IPS-18c (cell line): ENCODE data around the gene ETFA.

ENCODE experiments used
- H3K4me3 ChIP-seq: 2 replicates; pipeline ENCODE4 v1.7.0; 2013; ENCODE audit warnings: low read depth, mild to moderate bottlenecking, low read length, moderate library complexity; ENCODE audit not compliant: insufficient read depth
- H3K9me3 ChIP-seq: one replicate; pipeline ENCODE4 v1.6.1; 2013; ENCODE audit warnings: mild to moderate bottlenecking, low read length, moderate library complexity; ENCODE audit not compliant: control insufficient read depth, insufficient read depth

The ETFA gene

DNA sequence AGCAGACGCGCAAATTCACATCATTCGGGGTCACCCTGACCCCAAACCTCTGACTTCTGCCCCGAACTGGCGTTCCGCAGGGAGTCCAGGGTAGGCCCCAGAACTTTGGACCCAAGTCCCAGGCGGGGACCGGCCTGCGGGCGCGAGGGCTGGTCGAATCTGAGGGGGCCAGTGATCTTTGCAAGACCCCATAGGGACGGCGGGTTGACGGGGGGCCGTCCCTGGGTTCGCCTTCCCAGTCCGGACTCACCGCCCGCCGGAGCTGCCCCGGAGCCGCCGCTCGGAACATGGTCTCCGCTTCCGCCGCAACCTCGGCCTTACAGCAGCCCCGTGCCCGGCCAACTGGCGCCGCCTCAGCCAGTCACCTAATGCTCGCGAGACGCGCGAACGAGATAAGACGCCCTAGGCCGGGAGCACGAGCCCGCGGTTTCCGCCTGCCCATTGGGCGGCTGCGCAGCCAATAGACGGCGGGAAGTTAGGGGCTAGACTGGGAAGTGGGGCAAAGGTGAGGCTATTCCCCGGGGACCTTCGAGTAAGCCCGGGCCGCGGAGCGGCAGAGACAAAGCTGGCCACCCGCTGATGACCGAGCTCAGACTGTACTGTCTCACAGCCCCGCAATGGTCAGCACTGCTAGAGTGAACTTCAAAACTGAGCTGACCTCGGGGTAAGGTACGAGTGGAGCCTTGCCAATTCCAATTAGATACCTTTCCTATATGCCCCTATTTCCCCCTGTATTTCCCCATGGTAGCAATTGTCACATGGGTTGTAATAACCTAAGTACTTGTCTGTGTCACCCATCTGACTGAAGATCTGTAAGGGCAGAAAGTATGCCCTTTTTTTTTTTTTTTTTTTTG lies at the start of gene ETFA:
TSS of gene ETFA (minus strand) at position 370 of the 854 bp plus-strand sequence. CDS start at position 289, 81 bp downstream.
- H3K9me3 ChIP-seq = no peaks in the 10 kb centered on the region
- H3K4me3 ChIP-seq = peak within 1 kb of the TSS; percentile 94

DNA sequence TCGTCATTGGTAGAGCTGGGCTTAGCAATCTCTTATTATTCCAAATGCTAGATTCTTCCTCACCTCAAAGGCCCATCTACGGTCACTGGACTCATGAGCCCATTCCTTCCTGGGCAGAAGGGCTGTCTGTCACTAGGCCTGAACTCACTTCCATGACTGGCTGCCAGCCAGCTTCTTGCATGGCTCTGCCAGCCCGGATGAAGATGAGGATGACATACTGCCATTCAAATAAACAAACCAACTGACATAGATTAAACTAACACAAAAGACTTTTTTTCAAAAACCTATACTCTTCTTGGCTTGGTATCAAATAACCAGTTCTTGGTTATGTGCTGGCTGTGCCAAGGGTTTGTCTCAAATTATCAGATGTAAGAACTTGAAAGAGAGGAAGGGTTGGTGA lies 49.1 kb upstream of the ETFA start:
- H3K9me3 ChIP-seq = no peaks in the 10 kb centered on the region
- no peak overlapping the region for H3K4me3 ChIP-seq

DNA sequence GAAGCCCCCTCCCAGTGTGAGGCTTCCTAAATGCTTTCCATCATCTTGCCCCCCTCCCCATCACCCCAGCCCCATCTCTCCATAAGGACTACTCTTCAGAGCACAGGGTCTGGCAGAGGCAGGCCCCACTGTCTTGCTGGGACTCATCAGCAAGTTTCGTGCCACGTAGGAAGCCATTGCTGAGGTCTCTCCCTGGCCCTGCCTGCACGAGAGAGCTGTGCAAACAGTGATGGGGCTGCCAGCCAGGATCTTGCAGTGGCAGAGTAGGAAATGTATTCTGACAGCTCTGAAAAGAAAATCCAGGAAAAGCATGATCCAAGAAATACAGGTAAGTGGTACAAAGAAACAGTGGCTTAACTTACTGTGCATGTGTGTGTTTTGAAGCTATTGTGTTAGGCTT lies 47.9 kb upstream of the ETFA start:
- Histone ChIP-seq H3K4me3 (no peak overlapping the region), H3K9me3 (no peaks in the 10 kb centered on the region)

DNA sequence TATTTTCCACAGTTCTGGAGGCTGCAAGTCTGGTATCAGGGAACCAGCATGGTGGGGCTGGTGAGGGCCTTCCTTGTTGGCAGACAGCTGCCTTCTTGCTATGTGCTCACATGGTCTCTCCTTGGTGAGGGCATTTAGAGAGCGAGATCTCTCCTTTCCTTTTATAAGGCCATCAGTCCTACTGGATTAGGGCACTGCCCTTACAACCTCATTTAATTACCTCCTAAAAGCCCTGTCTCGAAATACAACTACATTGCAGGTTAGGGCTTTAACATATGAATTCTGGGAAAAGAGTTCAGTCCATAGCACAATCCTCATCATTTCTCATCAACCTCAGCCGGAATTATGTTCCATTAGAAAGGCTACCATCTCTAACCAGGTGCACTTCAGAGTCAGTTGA lies 47.2 kb upstream of the ETFA start:
- no peak overlapping the region for H3K4me3 ChIP-seq

DNA sequence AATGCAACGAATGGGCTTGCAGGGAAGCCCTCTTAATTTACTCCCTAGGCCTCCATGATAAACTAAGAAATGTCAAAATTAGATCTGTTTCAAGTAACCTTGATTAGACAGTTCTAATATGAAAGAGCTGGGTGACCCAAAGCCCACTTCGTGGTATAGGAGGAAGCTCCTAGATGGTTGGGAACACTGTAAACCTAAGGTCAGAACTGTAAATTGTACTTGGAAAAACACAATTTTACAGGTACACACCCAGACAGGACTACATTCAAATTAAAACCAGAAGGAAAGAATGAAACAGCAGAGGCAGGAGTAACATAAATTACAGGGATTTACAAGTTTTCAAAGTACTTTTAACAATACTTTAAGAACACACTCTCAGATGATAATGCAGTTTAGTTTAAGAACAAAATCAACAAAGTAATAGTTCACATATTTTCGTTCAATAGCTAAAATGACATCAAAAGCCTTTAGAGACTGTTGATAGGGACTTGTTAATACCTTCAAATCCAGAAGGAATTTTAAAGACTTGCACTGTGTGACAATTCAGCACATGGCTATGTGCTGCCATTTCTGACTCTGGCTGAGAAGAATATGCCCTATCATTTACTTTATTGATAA lies 43.7 kb upstream of the ETFA start:
- Histone ChIP-seq H3K9me3 (no peaks in the 10 kb centered on the region), H3K4me3 (no peak overlapping the region)

More for the DNA sequence above, 47.2 kb upstream of the ETFA start:
- H3K9me3 ChIP-seq = no peaks in the 10 kb centered on the region

DNA sequence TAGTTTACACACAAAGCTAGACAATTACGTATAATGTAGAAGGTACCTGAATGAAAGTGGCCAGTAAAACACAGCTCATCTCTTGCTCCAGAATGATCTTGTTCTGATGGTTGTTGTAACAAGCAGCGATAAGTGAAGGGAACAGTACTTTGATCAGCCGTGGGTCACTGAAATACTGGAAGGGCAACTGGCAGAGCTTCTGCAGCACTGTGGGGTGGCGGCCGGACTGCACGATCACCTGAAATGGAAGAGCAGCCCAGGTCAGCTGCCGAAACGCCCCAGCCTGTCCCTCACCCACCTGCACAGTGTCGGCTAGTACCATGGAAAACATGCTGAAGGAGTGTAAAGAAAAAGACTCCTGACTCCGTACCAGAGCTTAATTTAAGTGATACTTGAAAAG lies 42.6 kb upstream of the ETFA start:
- no peak overlapping the region for H3K4me3 ChIP-seq
- no peaks in the 10 kb centered on the region for H3K9me3 ChIP-seq

DNA sequence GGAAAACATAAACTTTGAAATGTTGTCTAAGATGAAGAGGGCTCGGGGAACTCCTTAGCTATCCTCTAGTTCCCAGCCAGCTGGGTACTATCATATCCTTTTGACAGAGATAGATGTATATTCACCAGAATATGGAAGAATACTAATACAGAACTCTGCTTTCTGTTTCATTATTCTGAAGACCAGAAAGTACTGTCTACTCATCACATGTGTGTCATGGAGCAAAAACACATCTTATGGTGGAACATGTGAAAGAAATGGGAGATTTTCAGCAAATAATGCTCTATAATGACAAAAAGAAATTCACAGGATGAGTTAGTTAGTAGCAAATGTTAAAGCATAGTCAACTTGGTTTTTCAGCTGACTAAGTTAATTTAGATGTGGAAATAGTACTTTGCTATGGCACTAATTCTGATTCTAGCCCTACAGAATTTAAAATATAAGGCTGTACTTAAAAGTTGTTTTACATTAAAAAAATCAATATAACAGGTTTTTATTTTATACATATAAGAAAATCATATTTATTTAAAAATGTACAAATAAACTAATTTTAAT lies 41.8 kb upstream of the ETFA start:
- H3K9me3 ChIP-seq = no peaks in the 10 kb centered on the region
- H3K4me3 ChIP-seq = no peak overlapping the region

DNA sequence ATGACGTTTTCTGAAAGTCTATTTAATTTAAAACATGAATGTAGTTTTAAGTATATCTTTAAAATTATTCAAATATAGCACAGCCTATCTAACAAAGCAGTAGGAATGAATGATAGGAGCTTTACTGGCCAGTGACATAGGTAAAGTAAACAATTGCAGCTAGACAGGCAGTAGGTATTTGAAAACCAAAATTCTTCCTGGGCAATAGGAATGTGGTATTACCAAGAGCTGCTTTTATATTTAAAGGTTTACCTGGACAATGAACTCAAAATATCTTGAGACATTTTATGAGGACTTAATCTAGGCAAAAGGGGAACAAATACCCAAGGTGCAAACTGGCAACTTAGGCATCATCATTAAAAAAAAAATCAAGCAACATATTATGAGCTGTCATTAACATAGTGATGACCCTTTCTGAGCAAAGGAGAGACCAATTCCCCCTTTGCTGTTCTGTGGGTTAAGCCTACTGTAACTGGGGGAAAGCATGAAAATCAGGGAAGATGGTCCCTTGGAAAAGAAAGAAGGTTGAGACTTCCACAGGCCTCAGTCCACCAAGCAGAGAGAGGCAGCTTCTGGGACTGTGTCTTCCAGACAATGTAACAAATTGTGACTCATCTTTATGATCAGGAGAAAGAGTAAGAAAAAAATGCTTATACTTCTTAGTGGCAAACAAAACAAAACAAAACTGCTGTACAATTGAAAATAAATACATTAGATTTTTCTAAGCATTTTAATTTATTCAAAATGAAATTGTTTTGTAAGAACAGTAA lies 38.2 kb upstream of the ETFA start:
- Histone ChIP-seq H3K4me3 (no peak overlapping the region), H3K9me3 (peaks cover 2% of the 10 kb centered on the region)

DNA sequence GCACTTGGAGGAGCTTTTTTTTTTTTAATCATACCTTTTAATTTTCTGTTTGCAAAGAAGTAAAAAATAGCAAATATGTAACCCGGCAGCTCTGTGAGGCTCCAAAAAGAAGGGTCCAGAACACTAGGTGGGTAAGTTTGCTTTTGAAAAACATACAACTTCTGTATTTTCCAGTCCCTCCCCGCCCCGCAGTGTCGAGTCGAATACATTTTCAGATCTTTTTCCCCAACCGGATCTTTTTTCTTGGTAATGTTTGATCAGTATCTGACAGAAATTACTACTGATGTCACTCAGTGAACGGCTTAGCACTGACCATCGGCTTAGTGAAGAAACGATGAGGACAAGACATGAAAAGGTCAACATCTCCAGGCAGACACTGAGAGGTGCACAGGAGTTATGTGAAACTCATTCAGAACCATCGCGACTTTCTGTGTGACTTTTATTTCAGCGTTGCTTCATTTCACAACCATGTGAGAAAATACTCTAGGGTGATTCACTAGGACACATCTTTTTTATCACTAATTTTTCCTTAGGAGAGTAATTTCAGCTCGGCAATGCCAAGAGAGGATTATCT lies 36.3 kb upstream of the ETFA start:
- Histone ChIP-seq H3K4me3 (peak overlapping the region; percentile 61; the same call in 1 of the 2 replicates), H3K9me3 (peaks cover 2% of the 10 kb centered on the region)

DNA sequence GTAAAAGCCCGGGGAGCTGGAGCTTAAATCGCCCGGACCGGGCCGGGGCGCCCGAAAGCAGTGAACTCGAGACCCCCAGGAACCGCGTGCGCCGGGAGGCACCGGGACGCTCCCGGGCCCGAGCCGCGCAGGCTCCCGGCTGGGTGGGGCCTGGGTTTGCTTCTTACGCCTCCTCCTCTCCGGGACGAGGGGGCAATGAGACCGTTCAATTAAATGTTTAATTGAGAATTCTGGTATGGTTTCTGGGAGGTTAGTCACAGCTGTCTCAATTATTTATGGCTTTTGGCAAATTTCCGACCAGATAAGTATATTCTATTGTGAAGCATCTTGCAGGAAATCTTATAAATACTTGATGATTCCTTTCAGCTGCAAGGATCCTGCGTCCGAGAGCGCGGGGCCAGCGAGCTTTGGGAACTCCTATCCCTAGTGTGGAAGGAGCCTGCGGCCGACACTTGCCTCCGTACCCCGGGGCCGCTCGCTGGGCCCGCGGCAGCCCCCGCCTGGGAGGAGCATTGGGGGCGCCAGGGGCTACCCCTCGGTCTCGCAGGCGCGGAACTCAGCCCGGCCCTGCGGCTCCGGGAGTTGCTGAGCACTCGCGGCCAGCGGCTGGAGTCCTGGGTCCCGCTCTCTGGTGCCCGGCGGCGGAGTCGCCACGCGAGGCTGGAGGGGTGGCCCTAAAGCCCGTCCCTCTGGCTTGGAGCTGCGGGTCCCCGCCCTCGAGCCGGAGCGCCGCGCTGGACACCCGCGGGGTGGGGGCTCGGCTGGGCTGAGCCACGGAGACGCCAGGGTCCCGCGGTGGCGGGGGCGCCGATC lies 35.6 kb upstream of the ETFA start:
- peaks cover 2% of the 10 kb centered on the region for H3K9me3 ChIP-seq
- peak overlapping the region; percentile 61 for H3K4me3 ChIP-seq

DNA sequence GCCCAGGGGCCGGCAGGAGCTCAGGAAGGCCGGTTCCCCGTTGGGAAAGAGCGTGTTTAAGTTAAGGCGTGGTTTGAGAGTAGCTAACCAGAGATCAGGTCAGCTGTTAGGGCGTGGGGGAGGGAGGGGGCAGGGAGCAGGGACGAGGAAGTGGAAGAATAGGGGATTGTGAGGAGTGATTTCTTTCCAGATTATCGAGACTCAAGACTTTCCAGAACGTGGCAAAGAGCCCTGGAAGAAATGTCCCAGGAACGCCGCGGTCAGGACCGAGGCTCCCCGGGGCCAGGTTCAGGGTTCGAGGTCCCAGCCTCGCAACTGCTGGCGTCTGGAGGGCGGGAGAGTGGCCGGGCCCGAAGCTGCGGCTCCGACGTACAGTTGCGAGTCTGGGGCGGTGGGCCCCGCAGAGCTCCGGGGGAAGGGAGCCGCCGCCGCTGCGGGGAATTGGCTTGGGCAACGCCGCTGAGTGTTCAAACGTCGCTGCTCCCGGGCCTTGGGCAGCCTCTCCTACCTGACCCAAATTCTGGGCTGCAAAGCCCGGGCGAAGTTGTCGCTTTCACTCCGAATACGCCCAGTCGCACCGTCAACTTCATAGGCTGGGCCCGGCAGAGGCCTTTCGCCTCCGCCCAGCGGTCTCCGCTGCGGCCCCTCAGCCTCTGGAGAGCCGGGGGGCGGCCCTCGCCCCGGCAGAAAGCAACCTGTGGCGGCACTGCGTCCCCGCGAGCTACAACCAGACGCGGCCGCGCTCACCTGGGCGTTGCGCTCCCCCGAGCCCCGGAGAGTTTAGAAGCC lies 34.8 kb upstream of the ETFA start:
- Histone ChIP-seq H3K9me3 (peaks cover 2% of the 10 kb centered on the region), H3K4me3 (peak overlapping the region; percentile 61)

DNA sequence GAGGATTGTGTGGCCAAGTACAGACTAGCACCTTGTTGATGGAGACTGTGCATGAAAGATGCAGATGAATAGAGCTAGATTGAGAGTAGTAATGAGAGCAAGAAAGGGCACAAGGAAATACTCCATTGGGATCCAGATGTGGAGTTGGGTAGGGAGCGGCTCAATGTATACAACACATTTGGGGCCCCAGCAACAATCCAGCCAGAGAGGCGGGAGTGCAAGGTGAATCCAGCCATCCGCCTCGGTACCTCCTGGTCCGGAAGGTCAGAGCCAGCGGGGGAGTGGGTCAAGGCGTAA lies 34.3 kb upstream of the ETFA start:
- Histone ChIP-seq H3K4me3 (peak overlapping the region; percentile 61; the same call in 1 of the 2 replicates), H3K9me3 (peaks cover 2% of the 10 kb centered on the region)

DNA sequence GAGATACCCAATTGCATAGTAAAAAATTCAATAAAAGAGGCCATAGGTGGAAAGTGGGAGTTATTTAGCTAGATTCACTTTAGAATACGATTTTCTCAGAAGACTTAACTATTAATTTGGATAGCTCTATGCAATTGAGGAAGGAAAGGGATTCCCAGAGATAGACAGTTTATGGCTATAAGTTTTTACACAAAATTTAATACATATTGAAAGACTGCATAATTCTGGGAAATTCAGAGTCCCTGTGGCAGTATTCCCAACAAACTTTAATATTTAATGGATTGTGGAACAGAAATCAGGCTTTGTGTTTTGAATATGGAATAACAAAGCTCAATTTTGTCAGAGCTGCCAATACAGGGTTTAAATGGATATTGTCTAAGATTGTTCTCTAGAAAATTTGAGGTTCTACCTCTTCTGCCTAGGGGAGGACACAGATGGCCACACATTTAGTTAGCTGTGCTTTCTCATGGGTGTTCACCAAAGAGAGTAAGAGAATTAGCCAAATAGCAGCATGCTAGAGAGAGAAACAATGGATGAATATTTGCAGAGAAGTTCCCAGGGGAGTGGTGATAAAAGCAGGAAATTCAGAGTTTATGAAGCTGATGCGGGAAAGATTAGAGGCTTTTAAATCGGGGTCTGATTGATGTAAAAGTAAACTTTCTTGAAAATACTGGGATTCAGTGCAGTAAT lies 33.8 kb upstream of the ETFA start:
- no peak overlapping the region for H3K4me3 ChIP-seq

DNA sequence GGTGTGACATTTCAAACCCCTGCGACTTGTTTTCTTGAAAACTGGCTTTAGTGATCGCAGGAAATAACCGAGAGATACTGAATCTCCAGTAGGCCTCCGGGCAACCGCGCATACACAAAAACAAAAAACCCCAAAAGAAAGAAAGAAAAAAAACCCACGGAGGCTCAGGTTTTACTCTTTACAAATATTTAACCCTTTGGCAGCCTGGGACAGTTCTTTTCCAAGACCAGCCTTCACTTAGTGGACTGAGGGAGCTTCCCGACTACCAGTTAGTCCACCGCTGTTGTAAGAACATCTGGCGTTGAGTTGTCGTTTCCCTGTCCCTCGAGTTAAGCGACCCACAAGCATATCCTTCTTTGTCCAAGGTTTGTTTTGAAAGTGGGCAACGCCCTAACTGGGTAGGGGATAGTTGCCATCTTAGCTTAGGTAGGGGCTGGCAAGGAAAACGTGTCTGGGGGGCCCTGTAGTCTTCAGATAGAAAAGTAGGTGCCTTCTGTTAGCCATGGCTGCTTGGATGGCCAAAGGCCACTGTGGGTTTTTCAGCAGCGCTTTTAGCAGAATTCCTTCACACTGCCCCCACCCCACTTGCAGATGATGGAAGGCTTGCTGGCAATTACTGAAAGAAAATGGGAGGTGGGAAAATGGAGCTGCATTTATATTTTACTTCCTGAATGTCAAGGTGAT lies 32.2 kb upstream of the ETFA start:
- Histone ChIP-seq H3K4me3 (no peak overlapping the region), H3K9me3 (peaks cover 2% of the 10 kb centered on the region)

More for the DNA sequence above, 33.8 kb upstream of the ETFA start:
- H3K9me3 ChIP-seq = peaks cover 2% of the 10 kb centered on the region
